Measurements from ENCODE around the gene DMKN.

Gene DMKN

DNA sequence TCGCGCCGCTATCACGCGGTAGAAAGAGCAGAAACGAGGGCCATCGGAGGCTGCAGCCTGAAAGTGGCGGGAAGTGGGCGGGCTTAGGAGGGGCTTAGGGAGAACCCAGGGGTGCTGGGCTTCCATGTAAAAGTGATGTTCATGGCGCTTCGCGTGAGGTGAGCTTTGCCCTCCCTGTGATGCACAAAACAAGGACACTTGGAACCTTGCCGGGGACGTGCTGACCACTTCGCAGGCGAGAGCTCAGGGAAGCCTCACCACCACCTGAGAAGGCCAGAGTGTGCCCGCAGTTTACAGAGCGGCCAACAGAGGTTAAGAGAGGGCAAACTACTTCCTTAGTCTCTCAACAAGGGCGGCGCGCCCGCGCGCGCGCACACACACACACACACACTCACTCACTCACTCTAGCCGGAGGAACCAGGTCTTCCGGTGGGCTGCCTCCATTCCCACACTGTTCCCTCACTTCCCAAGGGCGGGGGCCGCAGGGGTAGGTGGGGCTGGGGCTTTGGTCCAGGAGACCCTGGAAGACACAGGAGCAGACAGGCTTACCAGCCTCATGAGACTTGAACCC lies 20.5 kb upstream of the DMKN start:
- in situ Hi-C loops (cut with MboI; ENCODE audit: low sequenced_read_pairs, unreplicated experiment): no loop called here
- TF ChIP-seq, protein P1, sequence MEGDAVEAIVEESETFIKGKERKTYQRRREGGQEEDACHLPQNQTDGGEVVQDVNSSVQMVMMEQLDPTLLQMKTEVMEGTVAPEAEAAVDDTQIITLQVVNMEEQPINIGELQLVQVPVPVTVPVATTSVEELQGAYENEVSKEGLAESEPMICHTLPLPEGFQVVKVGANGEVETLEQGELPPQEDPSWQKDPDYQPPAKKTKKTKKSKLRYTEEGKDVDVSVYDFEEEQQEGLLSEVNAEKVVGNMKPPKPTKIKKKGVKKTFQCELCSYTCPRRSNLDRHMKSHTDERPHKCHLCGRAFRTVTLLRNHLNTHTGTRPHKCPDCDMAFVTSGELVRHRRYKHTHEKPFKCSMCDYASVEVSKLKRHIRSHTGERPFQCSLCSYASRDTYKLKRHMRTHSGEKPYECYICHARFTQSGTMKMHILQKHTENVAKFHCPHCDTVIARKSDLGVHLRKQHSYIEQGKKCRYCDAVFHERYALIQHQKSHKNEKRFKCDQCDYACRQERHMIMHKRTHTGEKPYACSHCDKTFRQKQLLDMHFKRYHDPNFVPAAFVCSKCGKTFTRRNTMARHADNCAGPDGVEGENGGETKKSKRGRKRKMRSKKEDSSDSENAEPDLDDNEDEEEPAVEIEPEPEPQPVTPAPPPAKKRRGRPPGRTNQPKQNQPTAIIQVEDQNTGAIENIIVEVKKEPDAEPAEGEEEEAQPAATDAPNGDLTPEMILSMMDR (IDR thresholded peaks at IDR 0.05; ENCODE audit: borderline replicate concordance, control extremely low read depth, extremely low read depth, insufficient read depth, missing control alignments): no peak
- DNase-seq (ENCODE audit: low spot score): peak; percentile 63

GRCh38 chr19:35533201-35533821 lies 19.9 kb upstream of the DMKN start, which contains the start of gene GAPDHS:
Gene GAPDHS, plus strand, starts transcription at chr19:35533456. Its CDS starts 72 bp downstream, at chr19:35533528.
- in situ Hi-C loops (cut with MboI; ENCODE audit: low sequenced_read_pairs, unreplicated experiment): no loop called here
- DNase-seq (ENCODE audit: low spot score): no peak
- TF ChIP-seq, protein P1 (IDR thresholded peaks at IDR 0.05; ENCODE audit: borderline replicate concordance, control extremely low read depth, extremely low read depth, insufficient read depth, missing control alignments): no peak

DNA sequence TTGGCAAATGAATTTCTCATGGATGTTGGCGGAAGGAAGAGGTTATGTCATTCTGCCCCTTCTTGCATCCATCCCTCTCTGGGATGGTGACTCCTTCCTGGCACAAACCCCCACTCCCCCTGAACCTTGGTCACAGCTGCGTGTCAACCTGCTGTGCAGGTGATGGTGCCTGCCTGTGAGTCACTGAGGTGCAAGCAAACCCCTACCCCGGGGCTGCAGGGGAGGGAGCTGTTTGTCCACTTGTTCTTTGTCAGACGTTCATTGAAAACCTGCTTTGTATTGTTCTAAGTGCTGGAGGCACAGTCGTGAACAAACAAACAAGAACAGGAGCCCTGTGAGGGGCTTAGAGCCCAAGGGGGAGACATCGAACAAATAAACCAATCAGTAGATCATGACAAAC lies 17.8 kb upstream of the DMKN start:
- TF ChIP-seq, protein P1 (IDR thresholded peaks at IDR 0.05; ENCODE audit: borderline replicate concordance, control extremely low read depth, extremely low read depth, insufficient read depth, missing control alignments): no peak
- DNase-seq (ENCODE audit: low spot score): no peak
- in situ Hi-C loops (cut with MboI; ENCODE audit: low sequenced_read_pairs, unreplicated experiment): no loop called here

DNA sequence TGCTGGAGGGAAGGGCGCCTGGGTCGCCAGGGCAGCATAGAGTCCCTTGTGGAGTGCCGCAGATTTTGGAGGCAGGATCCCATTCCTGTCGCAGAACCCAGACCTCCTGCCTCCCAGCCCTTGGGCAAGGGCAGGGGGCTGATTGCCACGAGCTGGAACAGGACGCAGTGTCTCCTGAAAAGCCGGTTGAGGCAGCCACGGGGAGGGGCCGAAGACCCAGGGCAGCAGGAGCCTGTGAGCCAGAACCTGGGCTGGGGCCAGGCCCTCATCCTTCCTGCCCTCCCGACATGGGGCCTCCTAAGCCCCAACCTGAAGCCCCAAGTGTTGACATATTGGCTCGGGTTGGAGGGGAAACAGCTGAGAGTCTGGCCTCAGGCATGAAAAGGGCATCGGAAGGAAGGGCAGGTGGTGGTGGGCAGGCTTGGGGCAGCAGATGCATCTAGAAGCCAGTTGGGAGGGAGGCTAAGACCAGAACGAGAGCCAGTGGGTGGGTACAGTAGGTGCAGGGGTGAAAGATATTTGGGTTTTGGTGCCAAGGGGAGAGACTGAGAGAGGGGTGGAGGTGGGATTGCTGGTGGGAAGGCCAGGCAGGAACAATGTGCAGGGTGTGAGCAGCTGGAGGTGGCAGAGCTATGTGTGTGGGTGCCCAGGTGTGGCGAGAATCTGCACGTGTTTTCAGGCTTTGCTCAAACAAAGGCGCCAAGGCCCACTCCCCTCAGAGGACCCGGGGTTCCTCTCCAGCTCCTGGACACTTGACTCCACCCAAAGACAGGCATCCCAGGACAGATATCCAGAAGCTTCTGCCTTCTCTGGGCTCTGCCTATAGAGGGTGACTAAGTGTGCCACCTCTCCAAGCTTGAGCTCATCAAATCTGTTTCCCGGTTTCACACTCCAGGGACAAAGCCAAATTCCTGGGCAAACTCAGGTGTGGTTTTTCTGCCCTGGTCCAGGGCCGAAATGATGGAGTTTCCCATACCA lies 16.1 kb upstream of the DMKN start:
- in situ Hi-C loops (cut with MboI; ENCODE audit: low sequenced_read_pairs, unreplicated experiment): no loop called here
- no peak for DNase-seq (ENCODE audit: low spot score)
- TF ChIP-seq, protein P1 (IDR thresholded peaks at IDR 0.05; ENCODE audit: borderline replicate concordance, control extremely low read depth, extremely low read depth, insufficient read depth, missing control alignments): no peak

- in situ Hi-C loops (cut with MboI; ENCODE audit: low sequenced_read_pairs, unreplicated experiment): no loop called here
- TF ChIP-seq, protein P1 (IDR thresholded peaks at IDR 0.05; ENCODE audit: borderline replicate concordance, control extremely low read depth, extremely low read depth, insufficient read depth, missing control alignments): no peak
- no peak for DNase-seq (ENCODE audit: low spot score)
Observed at GRCh38 chr19:35528218-35529038, 15.0 kb upstream of the DMKN start, which contains the start of gene SBSN. Gene SBSN, minus strand, starts transcription at chr19:35528311. Its CDS starts 30 bp downstream, at chr19:35528281.

DNA sequence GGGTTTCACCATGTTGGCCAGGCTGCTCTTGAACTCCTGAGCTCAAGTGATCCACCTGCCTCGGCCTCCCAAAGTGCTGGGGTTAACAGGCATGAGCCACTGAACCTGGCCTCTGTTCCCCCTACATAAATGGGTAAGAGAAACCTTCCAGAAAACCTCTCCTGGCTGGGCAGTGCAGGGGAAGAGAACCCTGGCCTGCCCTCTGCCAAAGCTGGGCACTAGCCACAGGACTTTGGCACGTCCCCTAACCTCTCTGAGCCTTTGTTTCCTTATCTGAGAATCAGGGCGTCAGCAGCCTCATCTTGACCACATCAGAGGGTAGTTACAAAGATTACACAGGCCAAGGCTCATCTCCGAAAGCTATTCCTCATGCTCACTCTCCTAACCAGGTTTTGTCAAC lies 12.4 kb upstream of the DMKN start:
- TF ChIP-seq, protein P1 (IDR thresholded peaks at IDR 0.05; ENCODE audit: borderline replicate concordance, control extremely low read depth, extremely low read depth, insufficient read depth, missing control alignments): no peak
- no peak for DNase-seq (ENCODE audit: low spot score)
- in situ Hi-C loops (cut with MboI; ENCODE audit: low sequenced_read_pairs, unreplicated experiment): no loop called here

Data from GM13976 (cell line).